PFSK-1 (cell line): ENCODE data around the gene CCDC126.

ENCODE experiments used
- FOXP2 ChIP-seq: optimal IDR thresholded peaks from 2 replicates; pipeline ENCODE3; 2011; ENCODE audit warnings: borderline replicate concordance, control low read depth, inconsistent platforms; ENCODE audit not compliant: insufficient read depth; ENCODE audit errors: extremely low read length, extremely low read depth
- POLR2AphosphoS5 ChIP-seq: IDR thresholded peaks from 2 replicates; pipeline ENCODE4 v1.6.1; 2012; ENCODE audit warnings: low read depth, mild to moderate bottlenecking, control low read depth, low read length, moderate library complexity
- REST ChIP-seq, 2 experiments: IDR thresholded peaks; 2 replicates each; pipeline versions ENCODE4 v1.6.1 to v1.8.0; 2011 to 2012; ENCODE audit warnings: low read depth in 2 of 2, low read length in 2 of 2, control low read depth in 1 of 2, inconsistent platforms in 1 of 2, mild to moderate bottlenecking in 1 of 2, moderate library complexity in 1 of 2; ENCODE audit not compliant: insufficient read depth in 1 of 2
- SIN3A ChIP-seq: IDR thresholded peaks from 2 replicates; pipeline ENCODE4 v1.6.1; 2012; ENCODE audit warnings: mild to moderate bottlenecking, low read length, moderate library complexity, borderline replicate concordance; ENCODE audit not compliant: insufficient read depth
- TAF1 ChIP-seq: IDR thresholded peaks from 2 replicates; pipeline ENCODE4 v1.6.1; 2012; ENCODE audit warnings: low read length, control low read depth, borderline replicate concordance; ENCODE audit not compliant: insufficient read depth

The CCDC126 gene

GRCh38 chr7:23687011-23687410 lies 89.8 kb downstream of the CCDC126 start:
- TF ChIP-seq REST (IDR thresholded peaks at IDR 0.05; ENCODE audit: insufficient read depth in 1 of 2, low read depth in 2 of 2, low read length in 2 of 2), result no peak
- TF ChIP-seq SIN3A, result no peak
- TF ChIP-seq TAF1, result no peak

- no peak for TF ChIP-seq POLR2AphosphoS5
- TF ChIP-seq TAF1, result no peak
- no peak for TF ChIP-seq REST (IDR thresholded peaks at IDR 0.05; ENCODE audit: insufficient read depth in 1 of 2, low read depth in 2 of 2, low read length in 2 of 2)
- no peak for TF ChIP-seq FOXP2
- TF ChIP-seq SIN3A, result no peak
These were observed 92.0 kb downstream of the CCDC126 start for GRCh38 chr7:23689165-23689564.

DNA sequence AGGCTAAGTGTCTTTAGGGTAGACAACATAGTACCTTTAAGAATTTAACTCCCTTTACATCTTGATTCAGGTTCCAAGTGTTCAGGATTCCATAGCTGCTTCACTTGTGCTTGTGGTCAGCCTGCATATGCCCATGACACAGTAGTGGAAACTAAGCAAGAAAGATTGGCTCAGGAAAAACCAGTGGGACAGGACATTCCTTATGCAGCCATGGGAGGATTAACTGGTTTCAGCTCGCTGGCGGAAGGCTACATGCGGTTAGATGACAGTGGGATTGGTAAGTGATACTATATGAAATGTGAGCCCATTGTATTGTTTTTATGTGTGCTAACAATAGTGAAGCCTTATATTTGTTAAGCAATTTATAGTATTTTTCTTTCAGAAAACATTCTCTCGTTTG lies 94.1 kb downstream of the CCDC126 start:
- no peak for TF ChIP-seq POLR2AphosphoS5
- TF ChIP-seq SIN3A, result no peak
- TF ChIP-seq REST (IDR thresholded peaks at IDR 0.05; ENCODE audit: insufficient read depth in 1 of 2, low read depth in 2 of 2, low read length in 2 of 2), result no peak
- TF ChIP-seq TAF1, result no peak
- TF ChIP-seq FOXP2, result no peak

GRCh38 chr7:23693224-23693623 lies 96.0 kb downstream of the CCDC126 start:
- TF ChIP-seq FOXP2, result no peak
- no peak for TF ChIP-seq REST (IDR thresholded peaks at IDR 0.05; ENCODE audit: insufficient read depth in 1 of 2, low read depth in 2 of 2, low read length in 2 of 2)
- TF ChIP-seq TAF1, result no peak
- no peak for TF ChIP-seq POLR2AphosphoS5
- TF ChIP-seq SIN3A, result no peak
